Transverse colon (tissue), 4 donors: Measurements from ENCODE around the gene CRKL. TPM values are rescaled to one million over a fixed set of nuclear protein-coding genes. Genes with fewer than 3 reads are reported as not detected.
A peak's percentile ranks its signal among the peaks of the same experiment; 100 is the strongest.
"Not testable (repeated sequence)": the region's sequence is repeated elsewhere in the genome, so short reads cannot be mapped to it uniquely, and the experiment has no call there.

Source experiments
- DNase-seq: peaks from one replicate; pipeline ENCODE4 v3.0.0-alpha.2; 2019
- H3K27ac ChIP-seq, 4 donors: fragments of 200-600 bp; sonication (generic); 2 replicates each; pipeline ENCODE4 v1.5.1; 2016 to 2018; ENCODE audit warnings: inconsistent platforms in 4 of 4
- H3K27me3 ChIP-seq: fragments of 200-600 bp; sonication (generic); 2 replicates; pipeline ENCODE4 v1.5.1; 2017; ENCODE audit warnings: inconsistent platforms
- H3K36me3 ChIP-seq, 4 donors: fragments of 200-600 bp; sonication (generic); 2 replicates each; pipeline ENCODE4 v1.5.1; 2017 to 2019; ENCODE audit warnings: inconsistent platforms in 4 of 4
- H3K4me1 ChIP-seq, 4 donors: fragments of 200-600 bp; sonication (generic); 2 replicates each; pipeline ENCODE4 v1.5.1; 2017 to 2020; ENCODE audit warnings: inconsistent platforms in 4 of 4
- H3K4me3 ChIP-seq, 4 donors: fragments of 200-600 bp; sonication (generic); 1 replicate in 1 of 4; 2 replicates in 3 of 4; pipeline versions ENCODE4 v1.5.1 to v1.6.1; 2017 to 2019; ENCODE audit warnings: inconsistent platforms in 4 of 4
- H3K9me3 ChIP-seq, 2 donors: fragments of 200-600 bp; sonication (generic); 2 replicates each; pipeline ENCODE4 v1.5.1; 2017 to 2019; ENCODE audit warnings: inconsistent platforms in 2 of 2
- EP300 ChIP-seq: sonication (generic); formaldehyde crosslinking; IDR thresholded peaks from one replicate; pipeline ENCODE4 v1.6.1; 2017; ENCODE audit warnings: antibody characterized with exemption, low read depth
- POLR2A ChIP-seq: fragments of 450-650 bp; IDR thresholded peaks from one replicate; pipeline ENCODE4 v1.6.1; 2016; ENCODE audit warnings: antibody characterized with exemption, mild to moderate bottlenecking, moderate library complexity
- POLR2AphosphoS5 ChIP-seq, 3 donors: sonication (generic); formaldehyde crosslinking; IDR thresholded peaks; one replicate each; pipeline ENCODE4 v1.6.1; 2016; ENCODE audit warnings: antibody characterized with exemption in 3 of 3
- WGBS, 2 donors: methylation state at CpG; one replicate each; pipeline ENCODE4 v1.1.5; 2018; ENCODE audit warnings: low coverage in 1 of 2; 5-methylcytosine and 5-hydroxymethylcytosine counted together
- in situ Hi-C, 4 donors: fragments of 200-750 bp; cut with MboI; loops; one replicate each; pipeline versions ENCODE4 v1.15.0 to v1.15.1; 2017; ENCODE audit warnings: low sequenced_read_pairs in 3 of 4, low pct_ligation_motif_present in 1 of 4, low pct_unique_long_range_greater_than_20kb in 1 of 4
- intact Hi-C: fragments of 100-400 bp; cut with DNase I; formaldehyde crosslinking; loops from one replicate; pipeline ENCODE4 v1.15.1; 2023; ENCODE audit warnings: low total_unique reads
- total RNA-seq, 4 donors: library from RNA; depleted of rRNA; stranded (reverse); fragments of >200 nt; gene quantifications; one replicate each; pipeline ENCODE4 v1.1.0, GENCODE V29; 2016
- TF ChIP-seq, protein P1 (sequence below), 5 experiments: fragments of 200-600 bp in 3 of 5; fragments of 450-650 bp in 2 of 5; sonication (generic) in 3 of 5; IDR thresholded peaks; 1 replicate in 2 of 5; 2 replicates in 3 of 5; pipeline ENCODE4 v1.5.1; 2016 to 2017; ENCODE audit warnings: antibody characterized with exemption in 5 of 5, inconsistent platforms in 3 of 5, mild to moderate bottlenecking in 2 of 5, moderate library complexity in 1 of 5

CRKL gene
- total RNA-seq, 4 donors from 2014 or later, result 37.0 to 56.7 (median 48.6) TPM

DNA sequence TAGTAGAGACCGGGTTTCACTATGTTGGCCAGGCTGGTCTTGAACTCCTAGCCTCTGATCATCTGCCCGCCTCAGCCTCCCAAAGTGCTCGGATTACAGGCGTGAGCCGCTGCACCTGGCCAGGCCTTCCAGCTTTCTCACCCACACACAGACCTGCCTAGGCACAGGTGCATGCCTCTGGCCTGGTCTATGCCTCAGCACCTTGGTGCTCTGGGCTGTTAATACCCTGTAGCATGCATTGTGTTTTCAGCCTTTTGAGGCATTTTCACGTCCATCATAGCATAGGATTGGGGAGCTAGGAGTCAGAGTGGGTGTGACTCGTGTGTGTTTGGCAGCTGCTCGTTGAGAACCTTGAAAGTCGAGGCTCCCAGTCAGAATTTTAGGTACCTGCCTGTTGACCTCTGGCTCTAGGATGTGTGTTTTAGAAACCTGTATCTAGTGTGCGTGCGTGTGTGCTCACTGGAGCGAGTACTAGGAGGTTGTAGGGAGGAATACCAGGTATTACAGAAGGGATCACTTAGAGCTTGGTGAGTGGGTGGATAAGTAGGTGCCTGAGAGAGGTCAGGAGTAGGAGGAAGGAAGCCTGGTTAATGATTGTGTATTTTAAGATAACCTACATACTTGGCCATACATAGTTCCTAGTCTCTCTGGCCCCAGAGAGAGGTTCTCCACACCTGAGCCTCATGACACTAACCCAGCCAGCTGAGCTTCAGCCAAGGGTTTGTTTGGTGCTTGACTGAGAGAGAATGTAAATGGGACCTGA, 20.0 kb downstream of the CRKL start:
- 50% methylated on average over 12 of the region's 12 CpGs; no CpG with 5 or more reads in 1 of the 2 donors for WGBS, 2 donors
- TF ChIP-seq POLR2A (no peak), POLR2AphosphoS5 (IDR thresholded peaks at IDR 0.05) (no peak)
- no peak for DNase-seq
- Histone ChIP-seq H3K9me3 (no peaks in the 10 kb centered on the region), H3K4me3 (no peak overlapping the region), H3K27me3 (no peaks in the 10 kb centered on the region), H3K4me1 (peaks cover 21 to 56% (median 35%) of the 10 kb centered on the region in 4 donors), H3K36me3 (peaks cover 0 to 17% (median 7%) of the 10 kb centered on the region in 4 donors), H3K27ac (peak overlapping the region; percentile 3 to 57 (median 20))
- intact Hi-C loops, result no loop called here
- in situ Hi-C loops, result no loop called here

GRCh38 chr22:20937794-20938671, 20.8 kb downstream of the CRKL start:
- Histone ChIP-seq H3K9me3 (no peaks in the 10 kb centered on the region), H3K27ac (peak overlapping the region in 3 of 4 donors; percentile 3 to 57 (median 8)), H3K27me3 (no peaks in the 10 kb centered on the region), H3K36me3 (peaks cover 0 to 17% (median 7%) of the 10 kb centered on the region in 4 donors), H3K4me3 (no peak overlapping the region), H3K4me1 (peaks cover 21 to 57% (median 36%) of the 10 kb centered on the region in 4 donors)
- TF ChIP-seq POLR2A (no peak), EP300 (no peak), POLR2AphosphoS5 (IDR thresholded peaks at IDR 0.05) (no peak)
- TF ChIP-seq, protein P1, sequence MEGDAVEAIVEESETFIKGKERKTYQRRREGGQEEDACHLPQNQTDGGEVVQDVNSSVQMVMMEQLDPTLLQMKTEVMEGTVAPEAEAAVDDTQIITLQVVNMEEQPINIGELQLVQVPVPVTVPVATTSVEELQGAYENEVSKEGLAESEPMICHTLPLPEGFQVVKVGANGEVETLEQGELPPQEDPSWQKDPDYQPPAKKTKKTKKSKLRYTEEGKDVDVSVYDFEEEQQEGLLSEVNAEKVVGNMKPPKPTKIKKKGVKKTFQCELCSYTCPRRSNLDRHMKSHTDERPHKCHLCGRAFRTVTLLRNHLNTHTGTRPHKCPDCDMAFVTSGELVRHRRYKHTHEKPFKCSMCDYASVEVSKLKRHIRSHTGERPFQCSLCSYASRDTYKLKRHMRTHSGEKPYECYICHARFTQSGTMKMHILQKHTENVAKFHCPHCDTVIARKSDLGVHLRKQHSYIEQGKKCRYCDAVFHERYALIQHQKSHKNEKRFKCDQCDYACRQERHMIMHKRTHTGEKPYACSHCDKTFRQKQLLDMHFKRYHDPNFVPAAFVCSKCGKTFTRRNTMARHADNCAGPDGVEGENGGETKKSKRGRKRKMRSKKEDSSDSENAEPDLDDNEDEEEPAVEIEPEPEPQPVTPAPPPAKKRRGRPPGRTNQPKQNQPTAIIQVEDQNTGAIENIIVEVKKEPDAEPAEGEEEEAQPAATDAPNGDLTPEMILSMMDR (IDR thresholded peaks at IDR 0.05), result no peak
- in situ Hi-C loops, result no loop called here
- 78 to 90% methylated on average over 6 to 8 of the region's 8 CpGs for WGBS, 2 donors
- intact Hi-C loops, result no loop called here
- no peak for DNase-seq

GRCh38 chr22:20939457-20940185, 22.4 kb downstream of the CRKL start:
- H3K9me3 ChIP-seq, DNase-seq, intact Hi-C loops, H3K4me3 ChIP-seq, in situ Hi-C loops, H3K27ac ChIP-seq, H3K27me3 ChIP-seq: not testable (repeated sequence)
- Histone ChIP-seq H3K4me1 (peaks cover 24 to 67% (median 36%) of the 10 kb centered on the region in 4 donors), H3K36me3 (peaks cover 0 to 11% (median 5%) of the 10 kb centered on the region in 4 donors)
- WGBS, 2 donors, result 84 to 94% methylated on average over 4 to 14 of the region's 14 CpGs

DNA sequence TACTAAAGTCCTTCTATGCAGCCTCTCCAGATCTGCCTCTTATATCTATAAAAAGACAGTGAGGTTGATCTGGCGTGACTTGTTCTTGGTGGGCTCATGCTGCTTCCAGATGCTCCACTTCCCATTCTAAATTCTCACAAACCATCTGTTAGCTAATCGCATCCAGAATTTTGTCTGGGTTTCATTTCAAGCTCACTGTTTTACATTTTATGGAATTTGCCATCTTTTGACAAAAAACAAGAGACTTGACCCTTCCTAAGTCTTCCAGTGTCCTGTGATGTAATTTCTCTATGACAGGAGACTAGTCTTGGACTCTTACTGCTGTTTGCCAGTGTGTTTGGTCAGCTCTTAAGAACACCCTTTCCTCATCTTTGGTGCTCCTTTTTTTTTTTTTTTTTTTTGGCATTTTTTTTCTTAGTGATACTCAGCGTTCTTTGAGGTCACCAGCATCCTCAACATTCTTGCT, 23.0 kb downstream of the CRKL start:
- TF ChIP-seq, protein P1 (IDR thresholded peaks at IDR 0.05), result no peak
- TF ChIP-seq POLR2A, result no peak
- no peak for TF ChIP-seq POLR2AphosphoS5 (IDR thresholded peaks at IDR 0.05)
- no peak for TF ChIP-seq EP300
- in situ Hi-C loops (no loop called here), intact Hi-C loops (no loop called here)
- Histone ChIP-seq H3K4me1 (peaks cover 27 to 73% (median 35%) of the 10 kb centered on the region in 4 donors), H3K36me3 (peaks cover 0 to 6% (median 2%) of the 10 kb centered on the region in 4 donors), H3K4me3 (no peak overlapping the region), H3K27ac (no peak overlapping the region), H3K9me3 (no peaks in the 10 kb centered on the region), H3K27me3 (no peaks in the 10 kb centered on the region)
- WGBS, 2 donors, result 72 to 73% methylated on average over 2 to 3 of the region's 3 CpGs
- no peak for DNase-seq
